K562 (cell line): ENCODE data around the gene RNF214. TPM values are rescaled to one million over a fixed set of nuclear protein-coding genes. Genes with fewer than 3 reads are reported as not detected.

Experiments used
- ATAC-seq: fragments of 200-7000 bp; cut with Tn5 transposase; 3 replicates; pipeline ENCODE4 v1.9.1; 2020; ENCODE audit warnings: moderate library complexity
- BruUV-seq: library from RNA; stranded (reverse); fragments of 400-500 nt; replicated peaks from 2 replicates; lab custom pipeline; 2021; lab: Mats Ljungman, UMichigan
- CTCF ChIA-PET: fragments of 300-600 bp; formaldehyde crosslinking; extraction: SDS; loops from one replicate; lab custom pipeline; 2021; ENCODE audit warnings: low intra/inter-chr PET ratio; lab: Yijun Ruan, JAX
- POLR2A ChIA-PET: fragments of 300-600, 350-650 bp; sonication (Branson Sonifier 250); formaldehyde crosslinking; extraction: SDS; loops from one replicate; lab custom pipeline; 2021; ENCODE audit warnings: antibody characterized with exemption, inconsistent platforms; lab: Yijun Ruan, JAX
- DNase-seq, 4 experiments: peaks; one replicate each; pipeline versions ENCODE4 v3.0.0 to v3.0.0-alpha.2; 2011 to 2018; ENCODE audit warnings: low spot score in 3 of 4, mixed read lengths in 3 of 4; ENCODE audit errors: extremely low read depth in 1 of 4
- FAIRE-seq: peaks from 2 replicates; lab custom pipeline; 2011; peaks lifted over from hg19 to GRCh38; lab: Jason Lieb, UNC
- H2AFZ ChIP-seq: 2 replicates; pipeline ENCODE4 v1.6.0; 2011; ENCODE audit warnings: low read depth, low read length, control low read depth, inconsistent platforms
- H3K27ac ChIP-seq: fragments of 200-600 bp; 3 replicates; pipeline ENCODE4 v1.8.0; 2011; ENCODE audit warnings: low read depth, mild to moderate bottlenecking, control low read depth, inconsistent platforms, low read length, moderate library complexity, mixed read lengths; ENCODE audit errors: extremely low read depth
- H3K27me3 ChIP-seq, 2 experiments: fragments of 300-600 bp in 1 of 2; 2 replicates in 1 of 2; 3 replicates in 1 of 2; pipeline versions ENCODE4 v1.6.0 to v1.8.0; 2011; ENCODE audit warnings: inconsistent platforms in 2 of 2, low read length in 2 of 2, mild to moderate bottlenecking in 1 of 2, mixed read lengths in 1 of 2, moderate library complexity in 1 of 2; ENCODE audit not compliant: control insufficient read depth in 2 of 2, insufficient read depth in 2 of 2
- H3K36me3 ChIP-seq: fragments of 300-600 bp; 3 replicates; pipeline ENCODE4 v1.8.0; 2011; ENCODE audit warnings: mild to moderate bottlenecking, low read length, inconsistent platforms; ENCODE audit not compliant: control insufficient read depth, insufficient read depth
- H3K4me1 ChIP-seq, 2 experiments: fragments of 200-600 bp in 1 of 2; replicated peaks in 1 of 2; 2 replicates in 1 of 2; 3 replicates in 1 of 2; pipeline versions ENCODE4 v1.5.1 to v1.8.0; 2011; ENCODE audit warnings: inconsistent platforms in 2 of 2, low read length in 2 of 2, mild to moderate bottlenecking in 1 of 2, mixed read lengths in 1 of 2, moderate library complexity in 1 of 2; ENCODE audit not compliant: control insufficient read depth in 2 of 2, insufficient read depth in 2 of 2
- H3K4me2 ChIP-seq: 2 replicates; pipeline ENCODE4 v1.6.1; 2011; ENCODE audit warnings: low read length, control low read depth, inconsistent platforms, mixed read lengths; ENCODE audit not compliant: insufficient read depth
- H3K4me3 ChIP-seq: fragments of 200-600 bp; sonication (generic), shearing (Covaris generic); 2 replicates; pipeline ENCODE4 v1.5.1; 2016; ENCODE audit warnings: control low read depth, inconsistent platforms
- H3K79me2 ChIP-seq: fragments of 200-600 bp; 3 replicates; pipeline ENCODE4 v1.8.0; 2011; ENCODE audit warnings: low read length, inconsistent platforms; ENCODE audit not compliant: control insufficient read depth, insufficient read depth
- H3K9ac ChIP-seq, 2 experiments: 2 replicates each; pipeline versions ENCODE4 v1.6.0 to v1.6.1; 2011; ENCODE audit warnings: low read depth in 2 of 2, low read length in 2 of 2, control low read depth in 1 of 2, inconsistent platforms in 1 of 2, mild to moderate bottlenecking in 1 of 2, mixed read lengths in 1 of 2; ENCODE audit not compliant: insufficient read depth in 1 of 2
- H3K9me1 ChIP-seq: one replicate; pipeline ENCODE4 v1.6.0; 2011; ENCODE audit warnings: inconsistent platforms, mild to moderate bottlenecking, low read length, moderate library complexity; ENCODE audit not compliant: control insufficient read depth, insufficient read depth
- H3K9me3 ChIP-seq: replicated peaks from 2 replicates; pipeline ENCODE4 v1.5.1; 2011; ENCODE audit warnings: low read depth, low read length, inconsistent platforms; ENCODE audit not compliant: control insufficient read depth, insufficient read depth
- H4K20me1 ChIP-seq: replicated peaks from 2 replicates; pipeline ENCODE4 v1.6.1; 2011; ENCODE audit warnings: low read length, inconsistent platforms, mixed read lengths; ENCODE audit not compliant: control insufficient read depth, insufficient read depth
- ADNP ChIP-seq: fragments of 200-800 bp; sonication (Bioruptor generic); IDR thresholded peaks from 2 replicates; pipeline ENCODE4 v1.6.1; 2016; ENCODE audit warnings: missing genetic modification characterization, missing compliant biosample characterization
- DACH1 ChIP-seq: fragments of 450-650 bp; IDR thresholded peaks from 2 replicates; pipeline ENCODE4 v1.6.1; 2018; ENCODE audit not compliant: partially characterized antibody
- FOXJ2 ChIP-seq: fragments of 200-800 bp; sonication (Bioruptor generic); IDR thresholded peaks from 2 replicates; pipeline ENCODE4 v1.6.1; 2016; ENCODE audit warnings: missing genetic modification characterization, missing compliant biosample characterization
- MAX ChIP-seq: sonication (generic); formaldehyde crosslinking; IDR thresholded peaks from 2 replicates; pipeline ENCODE4 v1.9.0; 2022; ENCODE audit warnings: mild to moderate bottlenecking, missing genetic modification reagents
- NFIC ChIP-seq: fragments of 450-650 bp; IDR thresholded peaks from 2 replicates; pipeline ENCODE4 v1.6.1; 2017; ENCODE audit warnings: mild to moderate bottlenecking, inconsistent platforms
- PRMT5 ChIP-seq: sonication (generic); formaldehyde crosslinking; IDR thresholded peaks from 2 replicates; pipeline ENCODE4 v1.5.0; 2020; ENCODE audit warnings: missing genetic modification reagents
- SRSF9 ChIP-seq: fragments of 200-400 bp; formaldehyde crosslinking; IDR thresholded peaks from 2 replicates; pipeline ENCODE4 v1.6.1; 2017; ENCODE audit warnings: low read depth, low read length, borderline replicate concordance
- TBP ChIP-seq: optimal IDR thresholded peaks from 2 replicates; pipeline ENCODE3; 2011; ENCODE audit warnings: low read depth, low read length, improper control_type of control experiment
- ZNF316 ChIP-seq: fragments of 450-650 bp; IDR thresholded peaks from 2 replicates; pipeline ENCODE4 v1.6.1; 2016
- ZNF696 ChIP-seq: fragments of 250-450 bp; sonication (Bioruptor Pico); conservative IDR thresholded peaks from 2 replicates; pipeline ENCODE4 v1.4.0; 2020; ENCODE audit warnings: mild to moderate bottlenecking, moderate library complexity
- ZNF766 ChIP-seq: fragments of 200-800 bp; sonication (Bioruptor generic); conservative IDR thresholded peaks from 2 replicates; pipeline ENCODE4 v1.6.1; 2016; ENCODE audit warnings: missing genetic modification characterization, missing compliant biosample characterization
- WGBS: fragments of 100-300 bp; shearing (Covaris generic); methylation state at CpG from one replicate; pipeline ENCODE4 v1.1.6; 2016; ENCODE audit warnings: low coverage, mixed read lengths; ENCODE audit not compliant: insufficient coverage; ENCODE audit errors: missing lambda C conversion rate; 5-methylcytosine and 5-hydroxymethylcytosine counted together
- in situ Hi-C: fragments of 300-500 bp; cut with MboI; formaldehyde crosslinking; loops from 4 replicates; pipeline ENCODE4 v1.15.0; 2018; ENCODE audit warnings: inconsistent platforms, mixed read lengths
- intact Hi-C: fragments of 100-400 bp; cut with micrococcal nuclease; formaldehyde crosslinking; loops from 2 replicates; pipeline ENCODE4 v1.14.2; 2022
- polyA plus RNA-seq, 8 experiments: library from polyadenylated mRNA; depleted of rRNA in 4 of 8; stranded (reverse) in 5 of 8; unstranded in 3 of 8; fragments of >200 nt; fragmentation: Nextera tagmentation in 2 of 8; fragmentation: Illumina TruSeq in 1 of 8; extraction: Ambion mirVana in 2 of 8; extraction: Trizol in 1 of 8; gene quantifications; 2 replicates each; pipeline versions ENCODE4 v1.2.1 to v1.2.3, GENCODE V29; 2011 to 2014; ENCODE audit warnings: inconsistent platforms in 1 of 8, missing spikeins in 1 of 8
- total RNA-seq, 7 experiments: library from RNA; depleted of rRNA in 6 of 7; stranded (reverse); fragments of >200 nt in 6 of 7; fragmentation: Illumina TruSeq in 2 of 7; extraction: Trizol in 2 of 7; gene quantifications; 2 replicates each; pipeline versions ENCODE4 v1.2.1 to v1.2.3, GENCODE V29; 2011 to 2021; ENCODE audit warnings: low replicate concordance in 1 of 7

RNF214 gene
- total and polyA plus RNA-seq, 9 of the 15 experiments (the other 6 are each of a cell fraction or from before 2014, with no cell fraction given): 6.6 to 24.8 (median 11.9) TPM

DNA sequence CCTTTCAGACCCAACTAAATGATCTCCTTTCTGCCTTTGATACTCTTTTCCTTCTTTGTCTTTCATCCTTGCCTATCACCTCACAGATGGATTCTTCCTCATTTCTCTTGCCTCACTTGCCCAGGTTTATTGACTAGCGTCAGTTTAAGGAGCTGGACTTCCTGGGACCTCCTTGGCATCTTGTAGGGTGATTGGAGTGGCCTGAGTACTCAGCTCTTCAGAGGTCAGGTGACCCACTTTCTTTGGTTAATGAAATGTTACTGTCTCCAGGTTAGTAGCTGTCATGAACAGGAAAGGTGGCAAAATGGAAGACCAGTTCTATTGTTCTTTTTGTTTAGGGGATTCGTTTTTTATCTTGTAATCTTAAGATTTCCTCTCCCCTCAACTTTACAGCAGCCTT lies 54.1 kb downstream of the RNF214 start:
- Histone ChIP-seq H3K4me3 (no peak overlapping the region), H3K9ac (no peak overlapping the region), H3K9me1 (no peaks in the 10 kb centered on the region), H3K79me2 (no peaks in the 10 kb centered on the region), H3K27ac (no peak overlapping the region), H3K27me3 (no peaks in the 10 kb centered on the region), H4K20me1 (peaks cover 3% of the 10 kb centered on the region; the same call in 1 of the 2 replicates), H3K9me3 (no peaks in the 10 kb centered on the region), H3K36me3 (peaks cover 54% of the 10 kb centered on the region), H3K4me2 (no peak overlapping the region), H2AFZ (no peak overlapping the region), H3K4me1 (no peaks in the 10 kb centered on the region)
- ChIA-PET CTCF (no interaction called here), POLR2A (interaction anchor here (0.6 to 1.5 kb wide), 4 partner anchors 10 to 510 kb away, joined by 3 to 5 read pairs (median 4); no protein-coding TSS in a partner anchor)
- no TSS peak for BruUV-seq
- intact Hi-C loops: no loop called here
- 48% methylated on average over 2 of the region's 2 CpGs for WGBS
- no peak for DNase-seq
- no peak for FAIRE-seq
- no peak for TF ChIP-seq NFIC
- ATAC-seq: no peak
- in situ Hi-C loops: no loop called here

DNA sequence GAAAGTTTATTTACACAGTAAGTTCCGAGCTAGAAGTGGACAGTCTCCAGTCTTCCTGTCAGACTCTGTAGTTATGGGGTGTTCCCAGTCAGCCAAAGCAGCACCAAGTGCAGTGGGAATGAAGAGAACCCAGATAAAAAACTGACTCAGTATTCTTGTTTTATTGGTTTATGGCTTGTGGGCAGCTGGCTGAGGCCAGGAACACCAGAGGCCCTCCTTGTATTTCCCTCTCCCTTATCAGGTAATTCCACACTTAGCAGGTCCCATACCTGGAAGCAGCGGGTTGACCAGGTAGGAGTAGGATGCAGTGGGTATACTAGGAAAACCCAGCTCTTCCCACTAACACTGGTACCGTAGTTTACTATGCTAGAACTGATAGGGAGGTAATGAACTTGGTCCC lies 55.2 kb downstream of the RNF214 start:
- TF ChIP-seq MAX (CRISPR knock-in tag): no peak
- TF ChIP-seq PRMT5 (CRISPR knock-in tag): no peak
- TF ChIP-seq ZNF696 (CRISPR knock-in tag): no peak
- TF ChIP-seq ZNF766 (CRISPR knock-in tag): no peak
- TF ChIP-seq ADNP: no peak
- TF ChIP-seq SRSF9: no peak
- no peak for TF ChIP-seq ZNF316
- TF ChIP-seq FOXJ2 (tag): no peak
- TF ChIP-seq DACH1: no peak
- TF ChIP-seq TBP: no peak
- ATAC-seq: no peak
- ChIA-PET POLR2A (interaction anchor here (0.9 to 1.1 kb wide), 2 partner anchors 10 to 77 kb away, joined by 3 read pairs; no protein-coding TSS in a partner anchor), CTCF (no interaction called here)
- no peak overlapping the region for H3K4me2 ChIP-seq
- BruUV-seq: no TSS peak
- no peak for DNase-seq
- no peaks in the 10 kb centered on the region for H3K27me3 ChIP-seq
- intact Hi-C loops: no loop called here
- H3K4me3 ChIP-seq: no peak overlapping the region
- 77% methylated on average over 2 of the region's 3 CpGs for WGBS
- H2AFZ ChIP-seq: no peak overlapping the region
- peaks cover 44% of the 10 kb centered on the region for H3K36me3 ChIP-seq
- in situ Hi-C loops: no loop called here
- H3K9ac ChIP-seq: no peak overlapping the region
- H4K20me1 ChIP-seq: peaks cover 3% of the 10 kb centered on the region; the same call in 1 of the 2 replicates
- H3K27ac ChIP-seq: no peak overlapping the region
- no peaks in the 10 kb centered on the region for H3K4me1 ChIP-seq
- FAIRE-seq: no peak
- no peaks in the 10 kb centered on the region for H3K79me2 ChIP-seq
- H3K9me1 ChIP-seq: no peaks in the 10 kb centered on the region
- no peaks in the 10 kb centered on the region for H3K9me3 ChIP-seq
